HCT116 (cell line): ENCODE measurements around the gene ZNF737. TPM values are rescaled to one million over a fixed set of nuclear protein-coding genes. Genes with fewer than 3 reads are reported as not detected.
A peak's percentile ranks its signal among the peaks of the same experiment; 100 is the strongest.
"Not testable (repeated sequence)": the region's sequence is repeated elsewhere in the genome, so short reads cannot be mapped to it uniquely, and the experiment has no call there.

Experiments used
- ATAC-seq: fragments of 200-7000 bp; cut with Tn5 transposase; 2 replicates; pipeline ENCODE4 v1.9.1; 2020; ENCODE audit warnings: mild to moderate bottlenecking, moderate library complexity
- Bru-seq: library from RNA; stranded (reverse); fragments of 400-500 nt; gene quantifications from one replicate; lab custom pipeline; 2021; lab: Mats Ljungman, UMichigan
- BruChase-seq, 2 experiments: library from RNA; stranded (reverse); fragments of 400-500 nt; gene quantifications; one replicate each; lab custom pipeline; 2021; lab: Mats Ljungman, UMichigan
- BruUV-seq: library from RNA; stranded (reverse); fragments of 400-500 nt; replicated peaks from 2 replicates; lab custom pipeline; 2021; lab: Mats Ljungman, UMichigan
- CTCF ChIA-PET: fragments of 300-600 bp; sonication (Branson Sonifier 250); formaldehyde crosslinking; loops from one replicate; lab custom pipeline; 2021; ENCODE audit warnings: antibody characterized with exemption; lab: Charles Lee
- POLR2A ChIA-PET: fragments of 300-600, 350-600 bp; sonication (Branson Sonifier 250); formaldehyde crosslinking; loops from one replicate; lab custom pipeline; 2021; ENCODE audit warnings: antibody characterized with exemption; lab: Charles Lee
- RAD21 ChIA-PET, 2 experiments: fragments of 300-600 bp; sonication (Branson Sonifier 250); formaldehyde crosslinking; loops; one replicate each; lab custom pipeline; 2023; ENCODE audit warnings: low total read pairs in 2 of 2; ENCODE audit not compliant: uncharacterized antibody in 2 of 2, unreplicated experiment in 2 of 2, low non-redundant PET in 1 of 2; lab: Charles Lee
- DNase-seq: peaks from one replicate; pipeline ENCODE4 v3.0.0-alpha.2; 2010; ENCODE audit warnings: low read depth, low spot score
- H2AFZ ChIP-seq: fragments of 200-600 bp; shearing (Covaris generic), sonication (generic); 2 replicates; pipeline ENCODE4 v1.6.1; 2017; ENCODE audit warnings: low read depth, mixed run types, mixed read lengths, antibody characterized with exemption, low read length; ENCODE audit not compliant: poor library complexity, severe bottlenecking
- H3K27ac ChIP-seq: 2 replicates; pipeline ENCODE4 v1.5.1; 2012; ENCODE audit warnings: low read depth, low read length
- H3K27me3 ChIP-seq: fragments of 200-600 bp; sonication (generic); 2 replicates; pipeline ENCODE4 v1.6.1; 2016; ENCODE audit warnings: mixed run types, low read length, mixed read lengths; ENCODE audit not compliant: insufficient read depth
- H3K36me3 ChIP-seq, 2 experiments: fragments of 200-500 bp in 1 of 2; fragments of 200-600 bp in 1 of 2; sonication (Bioruptor generic) in 1 of 2; sonication (generic) in 1 of 2; 2 replicates each; pipeline versions ENCODE4 v1.5.1 to v1.6.1; 2014 to 2016; ENCODE audit warnings: low read length in 2 of 2, inconsistent platforms in 1 of 2, mixed read lengths in 1 of 2, mixed run types in 1 of 2; ENCODE audit not compliant: insufficient read depth in 2 of 2, control insufficient read depth in 1 of 2
- H3K4me1 ChIP-seq, 2 experiments: fragments of 200-600 bp in 1 of 2; sonication (generic) in 1 of 2; 2 replicates each; pipeline versions ENCODE4 v1.5.1 to v1.6.1; 2012 to 2017; ENCODE audit warnings: low read length in 2 of 2, inconsistent platforms in 1 of 2, mild to moderate bottlenecking in 1 of 2, mixed read lengths in 1 of 2, mixed run types in 1 of 2, moderate library complexity in 1 of 2; ENCODE audit not compliant: insufficient read depth in 2 of 2, control insufficient read depth in 1 of 2
- H3K4me2 ChIP-seq: fragments of 200-600 bp; sonication (generic); 2 replicates; pipeline ENCODE4 v1.6.1; 2017; ENCODE audit warnings: mixed run types, low read length, mixed read lengths
- H3K4me3 ChIP-seq, 2 experiments: fragments of 200-600 bp in 1 of 2; sonication (generic) in 1 of 2; replicated peaks in 1 of 2; 2 replicates each; pipeline ENCODE4 v1.5.1; 2011 to 2016; ENCODE audit warnings: low read length in 2 of 2, control low read depth in 1 of 2, low read depth in 1 of 2, mild to moderate bottlenecking in 1 of 2, mixed read lengths in 1 of 2, mixed run types in 1 of 2
- H3K79me2 ChIP-seq: fragments of 200-600 bp; sonication (generic); 2 replicates; pipeline ENCODE4 v1.6.1; 2017; ENCODE audit warnings: mild to moderate bottlenecking, mixed run types, low read length, moderate library complexity, mixed read lengths; ENCODE audit not compliant: insufficient read depth
- H3K9ac ChIP-seq: fragments of 200-600 bp; sonication (generic); 2 replicates; pipeline ENCODE4 v1.6.1; 2016; ENCODE audit warnings: low read length, mixed read lengths
- H3K9me2 ChIP-seq: fragments of 200-600 bp; sonication (generic), shearing (Covaris generic); 2 replicates; pipeline ENCODE4 v1.6.1; 2017; ENCODE audit warnings: mixed run types, mild to moderate bottlenecking, moderate library complexity; ENCODE audit not compliant: insufficient read depth
- H3K9me3 ChIP-seq, 2 experiments: fragments of 200-500 bp in 1 of 2; fragments of 200-600 bp in 1 of 2; sonication (Bioruptor generic) in 1 of 2; sonication (generic) in 1 of 2; 2 replicates each; pipeline ENCODE4 v1.6.1; 2014 to 2017; ENCODE audit warnings: low read length in 2 of 2, mixed read lengths in 2 of 2, inconsistent platforms in 1 of 2, low read depth in 1 of 2, mild to moderate bottlenecking in 1 of 2, mixed run types in 1 of 2, moderate library complexity in 1 of 2; ENCODE audit not compliant: control insufficient read depth in 1 of 2, insufficient read depth in 1 of 2
- H4K20me1 ChIP-seq: fragments of 200-600 bp; sonication (generic), shearing (Covaris generic); 2 replicates; pipeline ENCODE4 v1.6.1; 2017; ENCODE audit warnings: mixed run types, mild to moderate bottlenecking, moderate library complexity; ENCODE audit not compliant: insufficient read depth
- EGR1 ChIP-seq: IDR thresholded peaks from 2 replicates; pipeline ENCODE4 v1.6.1; 2012; ENCODE audit warnings: low read depth
- EZH2 ChIP-seq: fragments of 200-600 bp; sonication (generic); IDR thresholded peaks from 2 replicates; pipeline ENCODE4 v1.6.1; 2017; ENCODE audit warnings: antibody characterized with exemption, mixed run types
- POLR2AphosphoS5 ChIP-seq: IDR thresholded peaks from 2 replicates; pipeline ENCODE4 v1.6.1; 2011; ENCODE audit warnings: mild to moderate bottlenecking, low read depth, low read length, moderate library complexity
- SIN3A ChIP-seq: IDR thresholded peaks from 2 replicates; pipeline ENCODE4 v1.6.1; 2012; ENCODE audit warnings: low read depth
- YY1 ChIP-seq: IDR thresholded peaks from 2 replicates; pipeline ENCODE4 v1.6.1; 2011; ENCODE audit warnings: low read length, low read depth, moderate library complexity, mild to moderate bottlenecking; ENCODE audit not compliant: insufficient replicate concordance; ENCODE audit errors: extremely low read depth
- intact Hi-C: fragments of 100-400 bp; cut with micrococcal nuclease; formaldehyde crosslinking; loops from 2 replicates; pipeline ENCODE4 v1.10.0; 2022
- long read RNA-seq: library from polyadenylated mRNA; unstranded; transcript quantifications from one replicate; pipeline ENCODE4 v2.0.0, GENCODE V29; 2021; ENCODE audit not compliant: unreplicated experiment
- polyA plus RNA-seq: library from polyadenylated mRNA; unstranded; fragments of >200 nt; gene quantifications from 2 replicates; pipeline ENCODE4 v1.2.1, GENCODE V29; 2012; ENCODE audit warnings: missing spikeins
- total RNA-seq: library from RNA; stranded (reverse); gene quantifications from one replicate; pipeline ENCODE4 v1.2.1, GENCODE V29; 2021; ENCODE audit not compliant: unreplicated experiment
- TF ChIP-seq, protein P1 (sequence below): IDR thresholded peaks from 2 replicates; pipeline ENCODE4 v1.6.1; 2011; ENCODE audit warnings: mild to moderate bottlenecking, low read length, moderate library complexity; ENCODE audit not compliant: insufficient replicate concordance; ENCODE audit errors: extremely low read depth

ZNF737 gene
- not detected for total RNA-seq
- not detected in 2 replicates for polyA plus RNA-seq
- Bru-seq, nascent RNA, result percentile 7 among the genes with signal in this experiment
- percentile 11 among the genes with signal in this experiment for BruChase-seq, experiment 1, labeled RNA remaining after a 6-hour chase
- percentile 13 among the genes with signal in this experiment for BruChase-seq, experiment 2, labeled RNA remaining after a 2-hour chase
- long read RNA-seq, result 0 reads

DNA sequence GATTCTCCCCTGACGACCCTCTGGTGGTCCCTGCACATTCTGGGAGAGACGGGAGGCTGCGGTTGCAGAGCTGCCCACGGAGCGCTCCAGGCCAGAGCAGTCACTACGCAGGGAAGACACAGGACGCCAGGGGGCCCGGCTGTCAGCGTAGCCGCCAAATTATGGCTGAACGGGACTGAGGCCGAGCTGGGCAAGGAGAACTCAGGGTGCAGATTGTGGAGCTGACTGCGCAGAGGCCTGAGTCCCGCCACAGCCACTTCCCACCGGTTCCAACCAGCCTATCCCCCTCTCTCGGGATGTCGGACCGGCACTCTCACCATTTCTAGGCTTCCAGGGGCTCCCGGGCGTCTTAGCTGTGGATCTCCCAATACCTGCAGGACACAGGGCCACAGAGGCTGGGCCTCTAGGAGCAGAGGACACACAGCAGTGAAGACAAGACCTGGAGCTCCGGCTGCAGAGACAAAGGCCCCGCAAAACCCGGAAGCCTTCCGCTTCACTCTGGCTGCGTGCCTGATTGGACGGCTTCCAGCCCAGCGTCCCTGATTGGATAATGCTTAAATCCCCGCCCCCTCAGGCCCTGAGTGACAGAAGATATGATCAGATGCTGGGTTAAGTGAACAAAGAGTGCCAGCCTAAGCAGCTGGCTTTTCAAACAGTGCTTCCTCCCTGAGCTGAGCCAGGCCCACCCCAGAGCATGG is at the start of gene ZNF737:
Gene ZNF737, minus strand, starts transcription at position 461 of the 698 bp plus-strand sequence. Its CDS starts 141 bp downstream, at position 320.
- H3K36me3 ChIP-seq, result no peaks in the 10 kb centered on the region
- no peaks in the 10 kb centered on the region for H3K9me3 ChIP-seq
- no peaks in the 10 kb centered on the region for H4K20me1 ChIP-seq
- no peak within 1 kb of the TSS for H3K4me3 ChIP-seq
- RAD21 ChIA-PET, result no interaction called here
- H3K4me1 ChIP-seq, result no peaks in the 10 kb centered on the region
- TF ChIP-seq, protein P1, sequence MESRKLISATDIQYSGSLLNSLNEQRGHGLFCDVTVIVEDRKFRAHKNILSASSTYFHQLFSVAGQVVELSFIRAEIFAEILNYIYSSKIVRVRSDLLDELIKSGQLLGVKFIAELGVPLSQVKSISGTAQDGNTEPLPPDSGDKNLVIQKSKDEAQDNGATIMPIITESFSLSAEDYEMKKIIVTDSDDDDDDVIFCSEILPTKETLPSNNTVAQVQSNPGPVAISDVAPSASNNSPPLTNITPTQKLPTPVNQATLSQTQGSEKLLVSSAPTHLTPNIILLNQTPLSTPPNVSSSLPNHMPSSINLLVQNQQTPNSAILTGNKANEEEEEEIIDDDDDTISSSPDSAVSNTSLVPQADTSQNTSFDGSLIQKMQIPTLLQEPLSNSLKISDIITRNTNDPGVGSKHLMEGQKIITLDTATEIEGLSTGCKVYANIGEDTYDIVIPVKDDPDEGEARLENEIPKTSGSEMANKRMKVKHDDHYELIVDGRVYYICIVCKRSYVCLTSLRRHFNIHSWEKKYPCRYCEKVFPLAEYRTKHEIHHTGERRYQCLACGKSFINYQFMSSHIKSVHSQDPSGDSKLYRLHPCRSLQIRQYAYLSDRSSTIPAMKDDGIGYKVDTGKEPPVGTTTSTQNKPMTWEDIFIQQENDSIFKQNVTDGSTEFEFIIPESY, result no peak
- TF ChIP-seq EZH2 (no peak), EGR1 (no peak), SIN3A (no peak), POLR2AphosphoS5 (no peak), YY1 (no peak)
- CTCF ChIA-PET, result no interaction called here
- no peak within 1 kb of the TSS for H3K4me2 ChIP-seq
- ATAC-seq (no peak), DNase-seq (no peak)
- H3K27ac ChIP-seq, result no peak within 1 kb of the TSS
- H3K9ac ChIP-seq, result no peak within 1 kb of the TSS
- intact Hi-C loops, result no loop called here
- H3K79me2 ChIP-seq, result no peaks in the 10 kb centered on the region
- POLR2A ChIA-PET, result no interaction called here
- H2AFZ ChIP-seq, result no peak within 1 kb of the TSS
- no peaks in the 10 kb centered on the region for H3K9me2 ChIP-seq
- no TSS peak for BruUV-seq
- H3K27me3 ChIP-seq, result no peaks in the 10 kb centered on the region

GRCh38 chr19:20614971-20615370 is 49.4 kb upstream of the ZNF737 start:
- H3K27ac ChIP-seq, H3K4me3 ChIP-seq, BruUV-seq, H3K79me2 ChIP-seq, H3K4me2 ChIP-seq, DNase-seq, H2AFZ ChIP-seq, H3K9me3 ChIP-seq, POLR2A ChIA-PET, H4K20me1 ChIP-seq, ATAC-seq, H3K9me2 ChIP-seq, H3K36me3 ChIP-seq, CTCF ChIA-PET, H3K9ac ChIP-seq, intact Hi-C loops, H3K27me3 ChIP-seq, RAD21 ChIA-PET, H3K4me1 ChIP-seq: not testable (repeated sequence)
